CD4-positive, alpha-beta memory T cell (primary cell): ENCODE results near the gene H2BK1. TPM values are rescaled to one million over a fixed set of nuclear protein-coding genes. Genes with fewer than 3 reads are reported as not detected.

ENCODE experiments used
- CTCF ChIA-PET: fragments of 350-600 bp; sonication (Branson Sonifier 250); formaldehyde crosslinking; loops from one replicate; lab custom pipeline; 2021; ENCODE audit warnings: inconsistent platforms; ENCODE audit not compliant: partially characterized antibody; lab: Charles Lee
- POLR2A ChIA-PET: fragments of 350-600 bp; sonication (Branson Sonifier 250); formaldehyde crosslinking; loops from one replicate; lab custom pipeline; 2021; ENCODE audit not compliant: partially characterized antibody; lab: Charles Lee
- DNase-seq, 5 donors: peaks; one replicate each; pipeline versions ENCODE4 v3.0.0 to v3.0.0-alpha.2; 2020 to 2022; ENCODE audit warnings: mixed read lengths in 1 of 5
- H3K27ac ChIP-seq: one replicate; pipeline ENCODE4 v1.7.0; 2013; ENCODE audit warnings: low read depth, low read length
- H3K27me3 ChIP-seq: 2 replicates; pipeline ENCODE4 v1.7.0; 2013; ENCODE audit warnings: mild to moderate bottlenecking, low read length, moderate library complexity; ENCODE audit not compliant: insufficient read depth
- H3K36me3 ChIP-seq: 2 replicates; pipeline ENCODE4 v1.7.0; 2013; ENCODE audit warnings: mild to moderate bottlenecking, low read length, moderate library complexity; ENCODE audit not compliant: insufficient read depth
- H3K4me1 ChIP-seq: 2 replicates; pipeline ENCODE4 v1.7.0; 2013; ENCODE audit warnings: mild to moderate bottlenecking, low read length, moderate library complexity; ENCODE audit not compliant: insufficient read depth
- H3K4me3 ChIP-seq, 2 donors: one replicate each; pipeline ENCODE4 v1.7.0; 2013; ENCODE audit warnings: low read length in 2 of 2, mild to moderate bottlenecking in 1 of 2
- H3K9me3 ChIP-seq, 2 donors: one replicate each; pipeline ENCODE4 v1.7.0; 2013; ENCODE audit warnings: low read length in 2 of 2, control low read depth in 1 of 2; ENCODE audit not compliant: control insufficient read depth in 1 of 2
- H3K27ac Mint-ChIP-seq, 7 donors: one replicate each; pipeline ENCODE4 v1.8.0; 2020 to 2021; ENCODE audit warnings: mixed read lengths in 7 of 7, mild to moderate bottlenecking in 6 of 7, inconsistent platforms in 3 of 7, moderate library complexity in 3 of 7
- H3K27me3 Mint-ChIP-seq, 2 donors: one replicate each; pipeline ENCODE4 v1.8.0; 2020 to 2021; ENCODE audit warnings: mixed read lengths in 2 of 2
- H3K36me3 Mint-ChIP-seq, 2 donors: one replicate each; pipeline ENCODE4 v1.8.0; 2020 to 2021; ENCODE audit warnings: mixed read lengths in 2 of 2, inconsistent platforms in 1 of 2, mild to moderate bottlenecking in 1 of 2
- H3K4me1 Mint-ChIP-seq, 4 donors: one replicate each; pipeline ENCODE4 v1.8.0; 2020 to 2021; ENCODE audit warnings: mixed read lengths in 4 of 4, mild to moderate bottlenecking in 1 of 4
- H3K4me3 Mint-ChIP-seq, 8 donors: one replicate each; pipeline ENCODE4 v1.8.0; 2020 to 2021; ENCODE audit warnings: mixed read lengths in 8 of 8, mild to moderate bottlenecking in 7 of 8, moderate library complexity in 6 of 8, inconsistent platforms in 3 of 8
- H3K9me3 Mint-ChIP-seq, 8 donors: one replicate each; pipeline ENCODE4 v1.8.0; 2020 to 2021; ENCODE audit warnings: mixed read lengths in 8 of 8, mild to moderate bottlenecking in 5 of 8, inconsistent platforms in 3 of 8, moderate library complexity in 1 of 8
- intact Hi-C: fragments of 100-400 bp; cut with micrococcal nuclease; formaldehyde crosslinking; loops from one replicate; pipeline ENCODE4 v1.15.1; 2023
- polyA plus RNA-seq, 2 donors: library from polyadenylated mRNA; unstranded; fragments of 300-500 nt; fragmentation: Illumina TruSeq; gene quantifications; one replicate each; pipeline ENCODE4 v1.2.3, GENCODE V29; 2021
- total RNA-seq, 2 experiments: library from RNA; stranded (reverse); gene quantifications; one replicate each; pipeline ENCODE4 v1.2.3, GENCODE V29; 2021

Gene H2BK1
- 1 to 10 TPM; 4.9 to 6.9 TPM for total RNA-seq
- polyA plus RNA-seq: not detected

DNA sequence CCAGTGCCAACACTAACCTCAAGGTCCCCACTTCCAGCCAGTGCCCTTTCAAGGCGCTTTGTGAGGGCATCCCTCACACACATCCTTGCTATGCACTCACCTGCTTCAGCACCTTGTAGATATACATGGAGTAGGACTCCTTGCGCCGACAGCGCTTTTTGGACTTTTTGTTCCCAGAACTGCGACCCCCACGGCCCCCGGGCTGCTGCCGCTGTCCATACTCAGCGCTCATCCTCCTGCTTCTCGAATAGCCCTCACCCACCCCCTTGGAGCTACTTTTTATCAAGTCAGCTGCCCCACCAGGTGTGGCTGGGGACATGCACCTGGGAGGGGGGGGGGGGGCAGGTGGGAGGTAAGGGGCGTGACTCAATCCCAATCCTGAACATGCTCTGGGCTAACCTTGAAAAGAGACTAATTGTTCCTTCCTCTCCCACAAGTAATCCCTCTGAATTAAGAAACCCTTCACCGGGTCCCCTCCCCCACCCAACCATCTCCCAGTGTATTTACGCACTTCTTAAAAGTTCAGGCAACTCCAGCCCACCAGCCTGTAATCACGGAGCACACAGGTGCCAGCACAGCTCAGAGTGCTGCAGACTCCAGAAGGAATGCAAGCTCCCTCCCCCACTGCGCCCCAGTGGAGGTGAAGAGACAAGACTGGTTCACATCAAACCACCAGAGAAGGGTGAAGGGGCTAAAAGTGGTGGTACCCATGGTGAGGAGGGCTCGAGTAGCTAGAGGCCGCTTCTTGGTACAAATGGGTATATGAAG is at the start of gene H2BK1:
Gene H2BK1 (minus strand): TSS at position 402 of the 768 bp plus-strand sequence. CDS start 170 bp downstream, at position 232.
- CTCF ChIA-PET: no interaction called here
- H3K9me3 Mint-ChIP-seq: peaks cover 0 to 2% (median 0%) of the 10 kb centered on the region in 8 donors
- intact Hi-C loops: no loop called here

DNA sequence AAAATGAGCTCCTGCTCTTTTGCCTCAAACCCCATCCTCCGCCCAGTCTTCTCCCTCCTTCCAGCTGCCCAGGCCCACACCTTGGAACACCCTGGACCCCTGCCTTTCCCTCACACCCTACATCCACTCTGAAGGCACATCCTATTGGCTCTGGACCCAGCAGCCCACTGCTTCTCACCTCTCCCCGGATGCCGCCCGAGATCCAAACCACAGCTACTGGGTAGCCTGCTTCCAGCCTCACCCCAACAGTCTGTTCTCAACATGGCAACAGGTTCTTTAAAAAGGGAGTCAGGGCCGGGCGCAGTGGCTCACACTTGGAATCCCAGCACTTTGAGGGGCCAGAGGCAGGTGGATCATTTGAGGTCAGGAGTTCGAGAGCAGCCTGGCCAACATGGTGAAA is 47.7 kb upstream of the H2BK1 start:
- ChIA-PET CTCF (interaction anchor here (1.0 to 1.1 kb wide), 2 partner anchors 9 to 14 kb away, joined by 4 to 5 read pairs; no protein-coding TSS in a partner anchor), POLR2A (no interaction called here)
- Mint-ChIP-seq H3K27me3 (peaks cover 20 to 42% of the 10 kb centered on the region in 2 donors), H3K36me3 (no peaks in the 10 kb centered on the region), H3K27ac (no peak overlapping the region), H3K9me3 (no peaks in the 10 kb centered on the region), H3K4me1 (no peaks in the 10 kb centered on the region), H3K4me3 (no peak overlapping the region)
- H3K36me3 ChIP-seq: no peaks in the 10 kb centered on the region
- peaks cover under 1% of the 10 kb centered on the region for H3K27me3 ChIP-seq
- H3K4me1 ChIP-seq: no peaks in the 10 kb centered on the region
- no peak overlapping the region for H3K27ac ChIP-seq
- intact Hi-C loops: no loop called here
- H3K9me3 ChIP-seq: no peaks in the 10 kb centered on the region
- DNase-seq: no peak
- H3K4me3 ChIP-seq: no peak overlapping the region

More for the DNA sequence above, at the start of gene H2BK1:
- H3K27ac ChIP-seq: no peak within 1 kb of the TSS
- H3K4me3 ChIP-seq: no peak within 1 kb of the TSS
- H3K36me3 ChIP-seq: peaks cover 26% of the 10 kb centered on the region
- no peak for DNase-seq
- POLR2A ChIA-PET: interaction anchor here (0.7 kb wide), 2 partner anchors 16 to 22 kb away, joined by 3 read pairs; partner anchors contain the start of genes ABCF2 and CHPF2
- H3K27me3 Mint-ChIP-seq: no peaks in the 10 kb centered on the region
- H3K36me3 Mint-ChIP-seq: peaks cover 21 to 35% of the 10 kb centered on the region in 2 donors
- no peaks in the 10 kb centered on the region for H3K27me3 ChIP-seq
- peak within 1 kb of the TSS in 6 of 7 donors; percentile 64 to 91 (median 77) for H3K27ac Mint-ChIP-seq
- no peaks in the 10 kb centered on the region for H3K9me3 ChIP-seq
- H3K4me1 Mint-ChIP-seq: peaks cover 27 to 50% (median 36%) of the 10 kb centered on the region in 4 donors
- H3K4me1 ChIP-seq: peaks cover 33% of the 10 kb centered on the region
- peak within 1 kb of the TSS in 2 of 8 donors; percentile 32 to 52 for H3K4me3 Mint-ChIP-seq

DNA sequence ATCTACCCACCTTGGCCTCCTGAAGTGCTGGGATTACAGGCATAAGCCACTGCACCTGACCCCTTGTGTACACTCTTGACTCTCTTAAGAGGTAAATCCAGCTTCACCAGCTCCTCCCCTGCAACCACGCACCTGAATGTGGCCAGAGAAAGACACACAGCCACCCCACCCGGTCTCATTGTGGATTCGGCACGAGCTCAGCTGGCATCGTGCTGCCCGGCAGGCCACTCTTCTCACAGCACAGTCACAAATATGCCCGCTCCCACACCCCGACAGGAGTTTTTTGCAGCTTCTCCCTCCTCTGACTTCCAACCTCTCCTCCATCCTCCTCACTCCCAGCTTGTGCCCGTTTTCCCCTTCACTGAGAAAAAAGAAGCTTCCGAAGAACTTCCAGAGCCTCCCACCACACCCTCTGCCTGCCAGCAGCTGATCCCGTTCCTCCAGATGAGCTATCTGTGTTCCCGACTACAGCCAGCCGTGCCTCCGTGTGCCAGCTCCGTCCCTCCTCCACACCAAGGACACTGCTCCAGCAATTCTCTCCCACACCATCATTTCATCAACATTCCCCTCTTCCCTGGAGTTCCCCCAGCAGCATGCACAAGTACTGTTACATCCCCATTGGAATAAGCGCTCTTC is 46.2 kb upstream of the H2BK1 start:
- Mint-ChIP-seq H3K27me3 (peaks cover 27 to 47% of the 10 kb centered on the region in 2 donors), H3K27ac (no peak overlapping the region), H3K9me3 (no peaks in the 10 kb centered on the region), H3K36me3 (no peaks in the 10 kb centered on the region), H3K4me1 (peaks cover 3 to 10% (median 7%) of the 10 kb centered on the region in 4 donors), H3K4me3 (no peak overlapping the region)
- no peak overlapping the region for H3K27ac ChIP-seq
- peak in 1 of 5 donors; percentile 3 for DNase-seq
- H3K4me3 ChIP-seq: no peak overlapping the region
- H3K36me3 ChIP-seq: no peaks in the 10 kb centered on the region
- peaks cover 7% of the 10 kb centered on the region for H3K4me1 ChIP-seq
- CTCF ChIA-PET: interaction anchor here (3.1 kb wide), 1 partner anchor 13 kb away, joined by 11 read pairs; no protein-coding TSS in a partner anchor
- H3K27me3 ChIP-seq: peaks cover 11% of the 10 kb centered on the region
- intact Hi-C loops: no loop called here
- POLR2A ChIA-PET: no interaction called here
- no peaks in the 10 kb centered on the region for H3K9me3 ChIP-seq

DNA sequence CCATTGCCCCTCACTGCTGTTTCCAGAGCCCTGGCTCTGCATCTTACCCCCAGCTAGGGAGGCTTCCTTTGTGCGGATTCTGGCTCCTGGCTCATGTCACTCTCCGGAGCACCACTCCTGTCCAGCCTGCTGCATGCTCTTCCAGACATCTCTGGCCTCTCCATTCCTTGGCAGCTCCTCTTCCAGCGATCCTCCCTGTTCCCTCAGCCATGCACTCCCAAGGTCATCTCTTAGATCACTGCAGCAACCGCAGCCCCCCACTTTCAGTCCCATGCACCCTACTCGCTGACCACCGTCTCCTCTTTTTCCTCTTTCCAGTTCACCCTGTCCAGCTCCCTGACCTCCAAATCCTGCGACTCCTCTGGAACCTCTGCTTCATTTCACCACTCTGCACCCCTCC is 45.1 kb upstream of the H2BK1 start:
- H3K36me3 Mint-ChIP-seq: no peaks in the 10 kb centered on the region
- Histone ChIP-seq H3K4me3 (no peak overlapping the region), H3K27ac (no peak overlapping the region), H3K27me3 (peaks cover 20% of the 10 kb centered on the region), H3K4me1 (peaks cover 7% of the 10 kb centered on the region), H3K9me3 (no peaks in the 10 kb centered on the region), H3K36me3 (no peaks in the 10 kb centered on the region)
- peaks cover 28 to 56% of the 10 kb centered on the region in 2 donors for H3K27me3 Mint-ChIP-seq
- CTCF ChIA-PET: interaction anchor here (3.1 kb wide), 1 partner anchor 11 kb away, joined by 11 read pairs; no protein-coding TSS in a partner anchor
- POLR2A ChIA-PET: no interaction called here
- H3K27ac Mint-ChIP-seq: no peak overlapping the region
- H3K9me3 Mint-ChIP-seq: no peaks in the 10 kb centered on the region
- intact Hi-C loops: no loop called here
- no peak overlapping the region for H3K4me3 Mint-ChIP-seq
- H3K4me1 Mint-ChIP-seq: peaks cover 10 to 20% (median 14%) of the 10 kb centered on the region in 4 donors
- no peak for DNase-seq

DNA sequence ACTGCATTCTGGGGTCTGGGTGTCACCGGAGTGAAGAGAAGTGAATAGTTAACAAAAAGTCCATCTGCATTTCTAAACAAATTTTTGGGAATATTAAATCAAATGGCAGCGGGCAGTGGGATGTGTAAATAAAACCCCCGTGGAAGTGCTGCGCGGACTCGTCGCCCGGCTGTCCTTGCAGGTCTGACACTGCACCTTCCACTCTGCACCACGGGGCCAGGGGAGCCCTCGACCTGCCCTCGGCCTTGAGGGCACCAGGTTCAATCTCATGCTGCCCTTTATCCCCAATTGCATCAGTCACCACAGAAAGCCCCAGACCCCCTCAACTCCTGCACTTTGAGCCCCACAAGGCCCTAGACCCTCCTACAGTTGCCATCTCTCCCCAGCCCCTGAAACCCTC is 44.6 kb upstream of the H2BK1 start:
- no peak overlapping the region for H3K4me3 ChIP-seq
- H3K36me3 Mint-ChIP-seq: no peaks in the 10 kb centered on the region
- H3K27ac ChIP-seq: no peak overlapping the region
- CTCF ChIA-PET: interaction anchor here (3.1 kb wide), 1 partner anchor 11 kb away, joined by 11 read pairs; no protein-coding TSS in a partner anchor
- H3K4me1 Mint-ChIP-seq: peaks cover 10 to 23% (median 14%) of the 10 kb centered on the region in 4 donors
- H3K27me3 ChIP-seq: peaks cover 24% of the 10 kb centered on the region
- no peak overlapping the region for H3K4me3 Mint-ChIP-seq
- H3K27me3 Mint-ChIP-seq: peaks cover 29 to 58% of the 10 kb centered on the region in 2 donors
- intact Hi-C loops: no loop called here
- no peak for DNase-seq
- H3K4me1 ChIP-seq: peaks cover 7% of the 10 kb centered on the region
- H3K9me3 ChIP-seq: no peaks in the 10 kb centered on the region
- H3K27ac Mint-ChIP-seq: no peak overlapping the region
- POLR2A ChIA-PET: no interaction called here
- no peaks in the 10 kb centered on the region for H3K9me3 Mint-ChIP-seq
- no peaks in the 10 kb centered on the region for H3K36me3 ChIP-seq

DNA sequence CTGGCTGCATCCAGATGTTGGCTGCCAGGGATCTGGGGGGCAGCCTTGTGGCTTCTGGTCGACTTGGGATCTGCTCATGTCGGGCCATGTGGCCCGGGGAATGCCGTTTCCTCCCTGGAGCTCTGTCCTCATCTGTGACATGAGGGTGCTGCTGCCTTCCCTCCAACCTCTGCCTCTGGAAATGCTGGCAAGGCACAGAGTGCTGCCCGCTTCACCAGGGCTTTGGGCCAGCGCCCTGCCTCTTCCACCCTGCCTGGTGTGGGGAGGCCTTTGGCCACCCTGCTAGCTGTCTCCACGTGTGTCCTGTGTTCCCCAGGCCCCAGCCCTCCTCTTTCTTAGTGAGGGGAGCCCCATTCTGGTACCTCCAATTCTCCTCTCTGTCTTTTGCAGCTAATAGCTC is 44.0 kb upstream of the H2BK1 start:
- Histone ChIP-seq H3K4me1 (peaks cover 12% of the 10 kb centered on the region), H3K9me3 (no peaks in the 10 kb centered on the region), H3K27me3 (peaks cover 24% of the 10 kb centered on the region), H3K4me3 (no peak overlapping the region), H3K36me3 (no peaks in the 10 kb centered on the region), H3K27ac (no peak overlapping the region)
- POLR2A ChIA-PET: no interaction called here
- no peak overlapping the region for H3K4me3 Mint-ChIP-seq
- DNase-seq: peak in 1 of 5 donors; percentile 31
- peaks cover 11 to 27% (median 16%) of the 10 kb centered on the region in 4 donors for H3K4me1 Mint-ChIP-seq
- H3K36me3 Mint-ChIP-seq: no peaks in the 10 kb centered on the region
- CTCF ChIA-PET: interaction anchor here (3.1 kb wide), 1 partner anchor 10 kb away, joined by 11 read pairs; no protein-coding TSS in a partner anchor
- peaks cover 30 to 60% of the 10 kb centered on the region in 2 donors for H3K27me3 Mint-ChIP-seq
- no peaks in the 10 kb centered on the region for H3K9me3 Mint-ChIP-seq
- intact Hi-C loops: no loop called here
- no peak overlapping the region for H3K27ac Mint-ChIP-seq
